BJ (cell line): ENCODE results near the gene HGFAC. TPM values are rescaled to one million over a fixed set of nuclear protein-coding genes. Genes with fewer than 3 reads are reported as not detected.

Experiments
- CTCF ChIA-PET: fragments of 350-600 bp; formaldehyde crosslinking; extraction: SDS; loops from one replicate; lab custom pipeline; 2021; ENCODE audit warnings: antibody characterized with exemption, inconsistent platforms; lab: Yijun Ruan, JAX
- POLR2A ChIA-PET: fragments of 300-600 bp; sonication (Branson Sonifier 250); formaldehyde crosslinking; extraction: SDS; loops from one replicate; lab custom pipeline; 2021; ENCODE audit warnings: antibody characterized with exemption; lab: Charles Lee
- DNase-seq: peaks from one replicate; pipeline ENCODE4 v3.0.0-alpha.2; 2011; ENCODE audit warnings: low read depth
- H3K27me3 ChIP-seq: 2 replicates; pipeline ENCODE4 v1.6.0; 2011; ENCODE audit warnings: low read length; ENCODE audit not compliant: control insufficient read depth, insufficient read depth
- H3K36me3 ChIP-seq: 2 replicates; pipeline ENCODE4 v1.5.1; 2011; ENCODE audit warnings: low read length; ENCODE audit not compliant: control insufficient read depth, insufficient read depth
- H3K4me3 ChIP-seq: 2 replicates; pipeline ENCODE4 v1.5.1; 2011; ENCODE audit warnings: low read depth, mild to moderate bottlenecking, control low read depth, low read length
- CTCF ChIP-seq: IDR thresholded peaks from 2 replicates; pipeline ENCODE4 v1.5.1; 2011; ENCODE audit warnings: low read depth, mild to moderate bottlenecking, control low read depth, inconsistent platforms, low read length, moderate library complexity; ENCODE audit not compliant: insufficient read depth
- polyA plus RNA-seq: library from polyadenylated mRNA; depleted of rRNA; stranded (reverse); fragments of >200 nt; gene quantifications from 2 replicates; pipeline ENCODE4 v1.2.3, GENCODE V29; 2011

HGFAC gene
- polyA plus RNA-seq, 1 experiment: not detected

- ChIA-PET CTCF (interaction anchor here (11.9 kb wide), 1 partner anchor 93 kb away, joined by 154 read pairs; no protein-coding TSS in a partner anchor), POLR2A (no interaction called here)
- no peak for TF ChIP-seq CTCF
- Histone ChIP-seq H3K4me3 (no peak overlapping the region), H3K36me3 (no peaks in the 10 kb centered on the region), H3K27me3 (no peaks in the 10 kb centered on the region)
- no peak for DNase-seq
Measured at GRCh38 chr4:3438847-3439180, 3.0 kb upstream of the HGFAC start.

- no peaks in the 10 kb centered on the region for H3K36me3 ChIP-seq
- no peak for TF ChIP-seq CTCF
- CTCF ChIA-PET: interaction anchor here (11.9 kb wide), 1 partner anchor 94 kb away, joined by 154 read pairs; no protein-coding TSS in a partner anchor
- no peak overlapping the region for H3K4me3 ChIP-seq
- POLR2A ChIA-PET: no interaction called here
- no peaks in the 10 kb centered on the region for H3K27me3 ChIP-seq
- no peak for DNase-seq
Measured at GRCh38 chr4:3439391-3439790, 2.4 kb upstream of the HGFAC start.

DNA sequence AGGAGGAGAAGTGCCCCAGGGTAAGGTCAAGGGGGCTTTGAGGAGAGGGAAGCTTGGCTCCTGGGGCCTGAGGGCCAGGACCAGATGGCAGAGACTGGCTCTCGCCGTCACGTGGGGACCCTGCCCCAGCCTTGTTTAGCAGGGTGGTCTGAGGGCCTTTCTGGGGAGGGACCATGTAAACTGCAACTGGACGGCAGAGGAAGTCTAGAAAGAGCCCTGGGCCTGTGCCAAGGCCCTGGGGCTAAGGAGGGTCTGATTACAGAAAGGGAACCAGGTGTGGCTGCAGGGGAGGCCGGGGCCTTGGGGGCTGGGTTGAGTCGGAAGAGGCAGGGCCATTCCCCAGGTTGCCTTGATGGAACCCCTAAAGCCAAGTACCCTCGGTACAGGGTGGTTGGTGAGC lies 1.8 kb upstream of the HGFAC start:
- no peak for DNase-seq
- no peak for TF ChIP-seq CTCF
- Histone ChIP-seq H3K27me3 (no peaks in the 10 kb centered on the region), H3K36me3 (no peaks in the 10 kb centered on the region), H3K4me3 (no peak overlapping the region)
- ChIA-PET POLR2A (no interaction called here), CTCF (interaction anchor here (1.1 to 11.9 kb wide), 2 partner anchors 89 to 95 kb away, joined by 3 to 154 read pairs; no protein-coding TSS in a partner anchor)

GRCh38 chr4:3440979-3441500 lies 728 bp upstream of the HGFAC start:
- POLR2A ChIA-PET: no interaction called here
- CTCF ChIA-PET: interaction anchor here (1.1 to 11.9 kb wide), 3 partner anchors 11 to 96 kb away, joined by 3 to 154 read pairs (median 14); no protein-coding TSS in a partner anchor
- Histone ChIP-seq H3K4me3 (no peak overlapping the region), H3K27me3 (no peaks in the 10 kb centered on the region), H3K36me3 (no peaks in the 10 kb centered on the region)
- no peak for DNase-seq
- TF ChIP-seq CTCF: no peak

GRCh38 chr4:3442460-3442958 lies 741 bp downstream of the HGFAC start:
- DNase-seq: no peak
- Histone ChIP-seq H3K27me3 (no peaks in the 10 kb centered on the region), H3K4me3 (no peak overlapping the region), H3K36me3 (no peaks in the 10 kb centered on the region)
- POLR2A ChIA-PET: no interaction called here
- no peak for TF ChIP-seq CTCF
- CTCF ChIA-PET: interaction anchor here (1.0 to 11.9 kb wide), 7 partner anchors 10 to 334 kb away, joined by 3 to 154 read pairs (median 11); no protein-coding TSS in a partner anchor
